Measurements from ENCODE around the gene GRIK4.

GRIK4 gene

DNA sequence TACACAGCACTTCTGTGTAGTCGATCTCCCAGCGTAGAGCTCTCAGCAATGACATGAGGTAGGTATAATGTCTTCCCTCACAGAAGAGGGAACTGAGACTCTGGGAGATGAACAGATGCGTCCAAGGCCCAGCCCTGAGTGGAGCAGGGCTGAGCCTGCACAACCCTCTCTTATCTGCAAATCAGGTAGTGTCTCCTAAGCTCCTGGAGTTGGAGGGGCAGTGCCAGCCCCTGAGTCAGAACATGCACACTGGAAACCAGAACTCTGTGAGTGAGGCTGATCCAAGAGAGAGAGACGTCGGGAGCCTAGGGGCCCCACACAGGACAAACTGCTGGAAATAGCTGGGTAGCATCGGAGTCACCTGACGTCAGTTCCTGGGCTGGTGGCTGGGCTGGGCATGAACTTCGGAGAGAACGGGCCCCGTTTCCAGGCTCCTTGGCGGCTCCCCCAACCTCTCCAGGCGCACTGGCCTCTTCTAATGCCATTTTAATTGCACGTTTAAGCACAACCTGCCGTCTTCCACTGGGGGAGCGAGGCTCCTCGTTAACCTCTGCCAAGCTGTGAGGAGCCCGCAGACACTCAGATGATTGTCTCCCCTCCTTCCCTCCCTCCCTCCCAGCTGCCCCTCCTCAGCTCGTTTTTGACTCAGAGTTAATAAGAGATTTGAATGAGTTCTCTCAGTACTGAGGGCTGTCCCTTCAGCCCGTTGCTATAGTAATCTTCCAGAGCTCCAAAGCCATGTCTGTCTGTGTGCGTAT lies 321.1 kb downstream of the GRIK4 start:
- DNase-seq (ENCODE audit: low read depth, low spot score) = no peak
- H3K4me3 ChIP-seq (ENCODE audit: low read length) = no peak overlapping the region

DNA sequence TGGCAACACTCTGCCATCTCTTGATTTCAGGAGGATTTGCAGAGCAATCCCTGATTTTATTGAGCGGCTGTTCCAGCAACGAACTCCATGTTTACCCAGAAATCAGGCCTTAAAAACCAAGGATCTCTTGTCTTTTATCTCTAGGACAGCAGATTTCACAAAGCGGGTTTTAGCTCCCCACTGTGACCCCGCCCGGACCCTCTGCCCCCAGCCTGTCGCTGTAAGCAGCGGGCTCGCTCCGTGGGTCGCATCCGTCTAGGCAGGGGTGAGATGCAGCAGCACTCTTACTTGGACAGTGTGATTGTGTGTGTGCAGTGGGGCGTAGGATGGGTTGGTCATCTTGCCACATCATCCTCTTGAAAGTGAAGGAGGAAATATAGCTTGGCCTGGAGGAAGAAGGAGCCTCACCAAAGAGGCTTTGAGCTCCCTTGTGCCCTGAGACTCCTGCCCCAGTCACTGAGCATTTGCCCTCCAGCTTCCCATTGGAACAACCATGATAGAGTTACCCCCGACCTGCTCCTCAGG lies 323.2 kb downstream of the GRIK4 start:
- H3K4me3 ChIP-seq (ENCODE audit: low read length) = no peak overlapping the region
- no peak for DNase-seq (ENCODE audit: low read depth, low spot score)

DNA sequence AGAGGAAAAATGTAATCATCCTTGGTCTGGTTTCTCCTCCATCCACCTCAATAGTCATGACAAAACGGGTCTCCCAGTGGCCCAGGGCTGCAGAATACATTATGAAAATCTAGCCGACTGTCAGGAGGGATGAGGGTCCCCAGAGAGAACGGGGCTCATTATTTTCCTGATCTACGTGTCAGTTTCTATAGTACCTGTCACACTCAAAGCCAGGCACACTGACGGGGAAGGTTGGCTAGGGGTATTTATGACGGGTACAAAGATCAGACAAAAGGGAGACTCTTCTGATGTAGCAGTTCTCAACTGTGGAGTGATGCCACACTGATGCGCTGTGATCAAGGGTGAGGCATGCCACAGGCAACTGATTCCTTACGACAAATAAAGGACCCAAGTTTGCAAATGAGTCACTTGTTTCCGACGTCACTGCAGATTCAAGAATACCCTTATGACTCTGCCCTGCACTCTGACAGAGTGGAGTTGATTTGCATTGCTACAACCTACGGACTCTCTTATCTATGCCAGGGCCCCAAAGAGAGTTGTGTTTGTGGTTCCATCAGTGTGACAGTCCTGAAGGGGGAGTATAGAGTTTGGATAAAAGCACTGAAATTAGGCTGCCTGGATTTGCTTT lies 324.2 kb downstream of the GRIK4 start:
- no peak for DNase-seq (ENCODE audit: low read depth, low spot score)
- H3K4me3 ChIP-seq (ENCODE audit: low read length) = no peak overlapping the region

DNA sequence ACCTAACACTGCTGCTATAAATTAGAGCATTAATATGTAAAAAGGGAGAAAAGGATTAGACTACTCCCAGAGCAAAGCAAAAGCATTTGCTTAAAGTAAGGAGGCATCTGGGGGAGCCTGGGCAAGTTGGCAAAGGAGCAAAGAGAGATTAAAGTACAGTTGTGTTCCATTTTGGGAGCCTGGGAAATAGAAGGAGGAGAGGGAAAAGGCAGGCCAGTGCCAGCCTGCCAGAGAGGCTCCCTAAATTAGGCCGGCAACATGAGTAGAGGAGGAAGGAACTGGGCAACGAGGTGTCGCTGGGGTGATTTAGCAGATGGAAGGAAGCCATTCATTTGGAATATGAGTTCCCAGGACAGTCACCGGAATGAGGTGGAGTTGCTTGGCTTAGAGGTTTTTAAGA lies 326.1 kb downstream of the GRIK4 start:
- DNase-seq (ENCODE audit: low read depth, low spot score) = no peak
- no peak overlapping the region for H3K4me3 ChIP-seq (ENCODE audit: low read length)

DNA sequence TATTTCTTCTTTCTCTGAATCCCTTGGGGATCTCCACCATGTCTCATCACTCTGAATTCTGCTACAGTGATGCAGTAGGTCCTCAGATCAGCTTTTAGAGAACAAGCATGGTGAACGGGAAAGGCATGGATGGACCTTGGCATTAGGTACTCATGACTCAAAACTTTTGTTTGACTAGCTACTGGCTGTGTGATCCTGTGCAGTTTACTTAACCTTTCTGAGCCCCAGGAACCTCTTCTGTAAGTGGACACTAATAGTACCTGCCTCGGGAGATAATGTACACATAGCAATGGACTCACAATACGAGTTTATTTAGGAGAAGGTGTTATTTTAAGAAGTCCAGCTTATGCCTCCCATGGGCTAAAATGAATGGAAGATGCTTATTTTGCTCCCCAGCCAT lies 327.7 kb downstream of the GRIK4 start:
- no peak for DNase-seq (ENCODE audit: low read depth, low spot score)
- no peak overlapping the region for H3K4me3 ChIP-seq (ENCODE audit: low read length)

DNA sequence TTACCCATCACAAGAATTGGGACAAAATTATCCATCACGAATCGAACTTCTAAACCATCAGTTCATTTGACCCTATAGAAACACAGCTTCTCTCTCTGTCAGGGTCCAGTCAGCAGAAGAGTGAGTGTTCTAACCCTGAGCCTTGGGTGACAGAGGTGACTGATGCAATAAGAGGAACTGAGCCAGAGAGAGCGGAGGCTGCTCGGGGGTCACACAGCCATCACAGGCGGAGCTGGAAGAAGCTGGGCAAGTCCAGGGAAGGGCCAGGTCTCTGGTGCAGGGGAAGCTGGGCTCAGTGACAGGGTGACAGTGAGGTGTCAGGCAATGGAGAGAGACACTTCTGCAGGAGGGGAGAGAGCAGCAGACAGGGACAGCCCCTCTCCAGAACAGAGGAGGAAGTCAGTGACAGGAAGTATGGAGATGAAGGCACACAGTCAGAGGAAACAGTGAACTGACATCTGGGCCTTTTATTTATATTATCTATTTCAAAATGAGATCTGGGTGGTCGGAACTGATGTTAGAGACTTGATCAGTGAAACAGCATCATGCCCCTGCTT lies 328.4 kb downstream of the GRIK4 start:
- DNase-seq (ENCODE audit: low read depth, low spot score) = no peak
- no peak overlapping the region for H3K4me3 ChIP-seq (ENCODE audit: low read length)

DNA sequence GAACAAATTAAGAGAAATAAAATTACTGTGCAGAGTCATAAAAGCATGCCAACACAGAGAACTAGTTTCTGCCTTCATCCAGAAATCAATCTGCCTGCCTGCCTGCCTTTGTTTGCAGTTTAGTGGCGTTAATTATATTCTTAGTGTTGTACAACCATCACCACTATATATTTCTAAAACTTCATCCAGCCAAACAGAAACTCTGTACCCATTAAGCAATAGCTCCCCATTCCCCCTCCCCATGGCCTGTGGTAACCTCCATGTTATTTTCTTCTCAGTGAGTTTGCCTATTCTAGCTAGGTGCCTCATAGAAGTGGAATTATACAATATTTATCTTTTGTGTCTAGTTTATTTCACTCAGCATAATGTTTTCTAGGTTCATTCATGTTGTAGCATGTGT lies 329.1 kb downstream of the GRIK4 start:
- H3K4me3 ChIP-seq (ENCODE audit: low read length) = no peak overlapping the region
- no peak for DNase-seq (ENCODE audit: low read depth, low spot score)

DNA sequence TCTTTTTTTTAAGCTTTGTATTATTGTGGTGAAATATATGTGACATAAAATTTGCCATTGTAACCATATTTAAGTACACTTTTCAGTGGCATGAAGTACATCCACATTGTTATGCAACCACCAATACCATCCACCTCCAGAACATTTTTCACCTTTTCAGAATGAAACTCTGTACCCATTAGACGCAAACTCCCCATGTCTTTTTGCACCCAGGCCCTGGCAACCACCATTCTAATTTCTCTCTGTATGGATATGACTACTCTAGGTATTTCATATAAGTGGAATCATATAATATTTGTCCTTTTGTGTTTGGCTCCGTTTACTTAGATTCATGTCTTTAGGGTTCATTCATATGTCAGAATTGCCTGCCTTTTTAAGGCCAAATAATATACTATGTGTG lies 329.5 kb downstream of the GRIK4 start:
- H3K4me3 ChIP-seq (ENCODE audit: low read length) = no peak overlapping the region
- no peak for DNase-seq (ENCODE audit: low read depth, low spot score)

DNA sequence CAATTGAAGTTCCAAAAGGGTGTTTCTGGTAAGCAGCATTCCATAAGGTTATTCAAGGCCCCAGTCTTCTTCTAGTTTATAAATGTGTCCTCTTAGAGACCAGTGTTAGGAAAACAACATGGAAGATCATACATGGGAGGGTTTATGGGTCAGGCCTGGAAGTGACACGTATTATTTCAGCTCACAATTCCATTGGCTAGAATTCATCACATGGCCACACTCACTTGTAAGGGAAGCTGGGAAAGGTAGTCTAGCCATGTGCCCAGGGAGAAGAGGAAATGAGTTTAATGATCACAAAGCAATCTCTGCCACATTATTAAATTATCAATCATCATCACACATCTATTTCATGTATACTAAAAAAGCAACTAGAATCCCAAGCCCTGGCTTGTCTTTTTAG lies 330.6 kb downstream of the GRIK4 start:
- H3K4me3 ChIP-seq (ENCODE audit: low read length) = no peak overlapping the region

DNA sequence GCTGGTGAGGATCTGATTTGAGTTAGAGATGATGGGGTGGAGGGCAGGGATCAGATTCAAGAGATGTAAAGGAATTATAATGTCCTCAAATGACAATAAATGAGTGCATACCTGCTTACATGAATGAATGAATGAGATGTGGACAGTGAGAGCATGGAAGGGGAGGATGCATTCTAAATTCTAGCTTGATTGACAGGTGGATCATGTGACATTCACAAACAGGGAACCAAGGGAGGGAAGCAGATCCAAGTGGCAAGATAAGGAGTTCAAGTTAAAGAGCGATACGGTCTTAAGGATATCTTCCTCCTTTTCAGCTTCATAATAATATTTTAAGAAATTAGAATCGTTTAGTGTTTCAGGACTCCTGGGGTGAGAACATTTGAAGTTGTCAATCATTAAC lies 341.9 kb downstream of the GRIK4 start:
- no peak for DNase-seq (ENCODE audit: low read depth, low spot score)
- H3K4me3 ChIP-seq (ENCODE audit: low read length) = no peak overlapping the region

More for the DNA sequence above, 330.6 kb downstream of the GRIK4 start:
- no peak for DNase-seq (ENCODE audit: low read depth, low spot score)

DNA sequence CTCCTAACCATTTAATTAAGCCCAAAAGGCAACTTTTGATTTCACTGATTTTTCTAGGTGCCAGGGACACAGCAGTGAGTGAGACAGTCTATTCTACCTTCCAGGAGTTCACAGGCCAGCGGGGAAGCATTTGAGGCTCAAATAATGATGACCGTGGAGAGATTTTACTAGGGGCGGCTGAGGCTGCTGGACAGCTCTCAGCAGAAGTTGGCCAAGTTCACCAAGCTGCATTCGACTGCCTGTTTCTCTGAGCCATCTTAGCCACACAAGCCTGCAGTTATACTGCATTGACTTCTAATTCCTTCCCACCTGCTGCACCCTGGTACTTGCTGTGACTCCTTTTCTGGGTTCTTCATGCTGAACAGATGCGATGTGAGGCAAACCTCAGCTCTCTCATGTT lies 343.4 kb downstream of the GRIK4 start:
- H3K4me3 ChIP-seq (ENCODE audit: low read length) = no peak overlapping the region
- no peak for DNase-seq (ENCODE audit: low read depth, low spot score)

DNA sequence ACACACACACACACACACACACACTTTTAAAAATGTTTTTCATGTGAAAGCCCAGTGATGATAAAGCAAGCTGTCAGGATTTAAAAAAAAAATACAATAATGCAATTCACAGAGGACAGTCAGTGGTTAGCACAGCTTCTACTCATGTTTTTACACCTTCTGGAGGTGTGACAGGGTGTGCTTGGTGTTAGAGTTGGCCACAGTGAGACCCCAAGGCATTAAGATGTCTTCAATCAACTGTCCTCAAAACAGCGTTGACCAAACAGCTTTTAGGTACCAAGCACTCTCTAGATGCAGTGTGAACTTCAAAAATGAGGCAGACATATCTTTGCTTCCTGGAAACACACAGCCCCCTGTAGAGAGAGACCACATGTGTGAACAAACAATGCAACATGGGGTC lies 346.0 kb downstream of the GRIK4 start:
- H3K4me3 ChIP-seq (ENCODE audit: low read length) = no peak overlapping the region
- DNase-seq (ENCODE audit: low read depth, low spot score) = no peak

DNA sequence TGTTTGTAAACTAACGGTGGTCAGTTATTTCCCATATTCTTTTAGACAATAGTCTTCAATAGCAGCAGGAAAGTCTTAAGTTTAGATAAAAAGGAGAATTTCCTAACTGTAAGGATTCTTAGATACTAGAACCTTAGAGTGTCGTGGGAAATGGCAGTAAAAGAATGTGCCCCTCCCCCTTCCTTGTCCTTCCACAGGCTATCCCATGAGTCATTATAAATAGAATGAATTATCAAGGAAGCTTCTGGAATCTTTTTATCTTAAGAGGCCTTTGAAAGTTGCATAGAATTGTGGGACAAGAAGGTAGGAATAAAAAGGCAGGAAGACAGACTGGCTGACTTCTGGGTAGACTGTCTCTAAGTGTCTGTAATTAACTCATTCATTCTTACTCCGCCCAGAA lies 347.2 kb downstream of the GRIK4 start:
- H3K4me3 ChIP-seq (ENCODE audit: low read length) = no peak overlapping the region

DNA sequence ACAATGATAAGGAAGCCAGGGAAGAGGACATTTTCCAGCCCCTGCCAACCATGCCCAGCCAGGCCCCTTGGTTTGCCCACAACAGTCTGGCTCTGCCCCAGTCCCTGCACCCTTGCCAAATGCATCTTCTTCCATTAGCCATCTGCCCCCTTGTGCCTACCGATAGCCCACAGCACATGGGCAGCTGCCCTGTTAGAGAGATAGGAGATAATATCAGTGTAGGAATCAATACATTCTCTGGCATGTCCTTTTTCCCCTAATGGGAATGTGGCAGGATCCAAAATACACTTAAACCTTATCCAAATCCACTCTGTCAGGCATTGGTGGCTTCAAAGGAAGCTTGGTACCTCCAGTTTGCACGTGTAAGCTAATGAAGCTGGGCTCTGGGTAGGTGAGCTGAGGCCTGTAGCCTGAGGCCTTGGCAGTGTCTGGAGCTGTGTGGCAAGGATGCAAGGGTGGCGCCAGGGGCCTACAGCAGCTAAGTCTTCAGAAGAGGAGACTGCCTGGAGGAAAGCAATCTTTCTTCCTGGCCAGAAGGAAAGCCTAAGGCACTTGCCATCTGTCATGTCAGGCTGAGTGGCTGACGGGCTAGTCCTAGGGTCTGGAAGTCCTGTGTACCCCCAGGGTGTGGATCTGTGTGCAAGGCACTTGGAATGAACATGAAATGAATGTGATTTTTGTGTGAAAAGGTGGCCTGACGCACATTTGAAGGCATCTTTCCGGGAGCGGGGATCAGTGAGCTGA lies 348.2 kb downstream of the GRIK4 start:
- H3K4me3 ChIP-seq (ENCODE audit: low read length) = no peak overlapping the region
- no peak for DNase-seq (ENCODE audit: low read depth, low spot score)

More for the DNA sequence above, 347.2 kb downstream of the GRIK4 start:
- DNase-seq (ENCODE audit: low read depth, low spot score) = no peak

DNA sequence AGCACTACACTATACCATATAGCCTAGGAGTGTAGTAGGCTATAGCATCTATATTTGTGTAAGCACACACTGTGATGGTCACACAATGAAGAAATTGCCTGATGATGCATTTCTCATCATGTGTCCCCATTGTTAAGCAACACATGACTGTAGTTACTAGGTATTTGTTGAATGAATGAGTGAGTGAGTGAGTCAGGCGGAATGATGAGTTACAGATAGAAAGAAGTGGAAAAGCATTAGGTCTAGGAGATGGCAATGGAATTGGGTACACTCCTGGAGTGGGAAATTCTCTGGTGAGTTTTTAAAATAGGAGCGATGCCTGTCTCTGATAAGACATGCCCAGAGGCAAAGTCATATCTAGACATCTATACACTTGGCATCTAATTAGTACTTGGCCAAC lies 351.8 kb downstream of the GRIK4 start:
- H3K4me3 ChIP-seq (ENCODE audit: low read length) = no peak overlapping the region
- no peak for DNase-seq (ENCODE audit: low read depth, low spot score)

DNA sequence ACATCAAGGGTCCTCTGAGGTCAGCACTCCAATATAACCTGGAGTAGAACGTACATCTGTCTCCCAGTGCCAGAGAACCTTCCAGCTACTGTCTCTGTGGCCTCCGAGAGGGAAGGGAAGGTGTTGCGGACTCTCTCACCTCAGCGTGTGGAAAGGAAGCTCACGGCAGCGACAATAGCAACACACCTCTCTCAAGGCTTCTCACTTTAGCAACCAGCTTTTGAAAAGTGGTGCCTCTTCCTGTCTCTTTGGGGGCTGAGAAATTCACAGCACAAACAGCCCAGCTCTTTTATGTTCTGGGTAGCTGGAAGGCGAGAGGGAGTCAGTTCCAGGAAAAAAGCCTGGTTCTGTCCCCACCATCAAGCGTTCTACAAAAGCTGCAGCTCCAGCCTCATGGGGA lies 355.5 kb downstream of the GRIK4 start:
- no peak for DNase-seq (ENCODE audit: low read depth, low spot score)
- H3K4me3 ChIP-seq (ENCODE audit: low read length) = no peak overlapping the region

DNA sequence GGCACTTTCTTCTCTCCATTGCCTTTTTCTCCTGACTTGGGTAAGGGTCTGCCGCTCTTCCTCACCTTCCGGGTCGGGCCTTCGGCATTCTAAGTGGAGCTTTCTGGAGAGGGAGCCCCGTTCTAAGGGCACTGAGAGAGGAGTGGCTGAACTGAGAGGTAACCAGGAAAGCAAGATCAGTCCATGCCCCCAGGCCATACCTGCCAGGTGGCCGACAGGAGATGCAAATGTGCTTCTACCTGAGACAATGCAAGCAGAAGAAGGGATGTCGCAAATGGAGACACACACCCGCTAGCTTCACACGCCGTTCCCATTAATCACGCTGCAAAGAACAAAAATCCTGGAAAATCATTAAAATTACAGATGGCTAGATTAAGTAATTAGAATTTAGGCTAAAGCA lies 356.0 kb downstream of the GRIK4 start:
- DNase-seq (ENCODE audit: low read depth, low spot score) = no peak
- H3K4me3 ChIP-seq (ENCODE audit: low read length) = no peak overlapping the region

DNA sequence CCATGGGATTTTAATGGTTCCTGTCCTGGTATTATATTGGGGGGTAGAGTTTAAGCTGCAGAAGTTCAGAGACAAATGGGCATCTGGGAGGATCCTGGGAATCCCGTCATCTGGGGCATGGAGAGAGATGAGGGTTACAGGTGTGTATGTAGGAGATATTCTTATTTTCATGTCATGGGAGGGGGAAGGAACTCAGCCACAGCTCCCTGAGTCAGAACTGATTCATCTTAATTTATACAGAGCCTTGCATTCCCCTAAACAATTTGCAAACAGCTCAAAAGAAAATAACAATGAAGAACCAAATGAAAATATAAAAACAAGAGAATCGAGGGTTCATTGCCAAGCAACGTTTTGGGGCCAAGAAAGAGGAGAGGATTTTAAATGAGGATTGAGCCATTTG lies 356.4 kb downstream of the GRIK4 start:
- H3K4me3 ChIP-seq (ENCODE audit: low read length) = no peak overlapping the region
- DNase-seq (ENCODE audit: low read depth, low spot score) = no peak

DNA sequence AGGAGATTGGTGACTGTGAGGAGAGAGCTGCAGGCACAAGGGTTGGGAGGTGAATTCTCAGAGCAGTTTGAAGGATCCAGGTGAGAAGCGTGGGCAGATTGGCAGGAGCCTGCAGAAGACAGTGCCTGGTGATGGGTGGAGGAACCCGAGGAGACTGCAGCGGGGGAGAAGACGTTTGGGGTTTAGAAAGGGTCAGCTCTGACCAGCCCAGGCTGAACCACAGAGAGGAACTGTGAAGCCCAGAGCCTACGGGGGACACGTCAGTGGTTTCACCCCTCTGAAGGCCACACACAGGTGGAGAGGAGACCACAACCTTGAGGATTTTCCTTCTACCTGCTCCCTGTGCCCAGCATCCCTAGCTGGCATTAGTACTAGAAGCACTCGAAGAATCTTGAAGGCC lies 357.5 kb downstream of the GRIK4 start:
- no peak for DNase-seq (ENCODE audit: low read depth, low spot score)

DNA sequence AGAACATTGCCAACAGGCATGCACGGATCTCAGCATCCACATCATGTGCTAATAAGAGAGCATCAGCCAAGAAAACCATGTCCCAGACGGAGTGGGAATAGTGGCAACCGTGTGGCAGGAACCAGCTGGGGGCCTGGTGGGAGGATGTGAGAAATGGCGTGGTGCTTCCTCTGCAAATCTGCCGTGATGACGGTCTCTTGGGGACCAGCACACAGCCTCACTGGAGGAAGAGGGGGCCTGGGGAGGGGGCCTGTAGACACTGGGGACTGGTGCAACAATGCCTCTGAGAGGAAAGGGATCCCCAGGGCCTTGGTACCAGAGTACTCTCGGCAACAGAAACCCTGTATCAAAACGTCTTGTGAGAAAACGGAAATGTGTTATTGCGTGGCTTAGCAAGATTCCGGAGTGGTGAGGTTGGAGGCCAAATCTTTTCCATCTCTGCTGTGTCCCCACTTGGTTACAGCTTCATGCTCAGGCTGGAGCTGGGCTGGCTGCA lies 358.0 kb downstream of the GRIK4 start:
- no peak overlapping the region for H3K4me3 ChIP-seq (ENCODE audit: low read length)
- no peak for DNase-seq (ENCODE audit: low read depth, low spot score)

More for the DNA sequence above, 357.5 kb downstream of the GRIK4 start:
- no peak overlapping the region for H3K4me3 ChIP-seq (ENCODE audit: low read length)

Data from Jurkat, Clone E6-1 (cell line).